Measurements from ENCODE around the gene SDC1.
"Not testable (repeated sequence)": the region's sequence is repeated elsewhere in the genome, so short reads cannot be mapped to it uniquely, and the experiment has no call there.

Gene SDC1

DNA sequence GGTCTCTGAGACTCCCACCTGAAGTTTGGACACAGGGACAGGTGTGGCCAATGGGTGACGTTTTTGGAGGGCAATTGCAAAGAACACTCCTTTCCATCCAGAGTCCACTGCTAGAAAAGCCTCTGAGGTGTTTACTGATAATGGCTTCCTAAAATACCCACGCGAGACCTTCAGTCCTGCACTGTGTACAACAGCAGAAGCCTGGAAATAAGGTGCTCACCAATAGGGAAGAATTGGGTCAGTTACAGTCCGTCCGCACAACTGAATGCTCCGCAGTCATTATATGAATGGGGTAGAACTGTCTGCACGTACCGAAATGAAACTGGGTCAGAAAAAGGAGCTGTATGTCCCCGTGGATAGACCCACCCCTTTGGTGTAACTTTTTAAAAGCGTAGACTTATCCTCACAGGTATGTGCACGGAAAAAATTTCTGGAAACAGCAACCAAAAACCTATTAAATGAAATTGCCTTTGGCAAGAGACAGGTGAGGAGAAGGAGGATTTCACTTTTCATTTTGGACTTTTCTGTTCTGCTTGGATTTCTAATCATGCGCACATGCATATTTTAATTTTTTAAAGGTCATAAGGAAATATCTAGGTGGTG is 29.4 kb downstream of the SDC1 start:
- no peak for DNase-seq

GRCh38 chr2:20195016-20195411 is 29.9 kb downstream of the SDC1 start:
- DNase-seq = not testable (repeated sequence)

DNA sequence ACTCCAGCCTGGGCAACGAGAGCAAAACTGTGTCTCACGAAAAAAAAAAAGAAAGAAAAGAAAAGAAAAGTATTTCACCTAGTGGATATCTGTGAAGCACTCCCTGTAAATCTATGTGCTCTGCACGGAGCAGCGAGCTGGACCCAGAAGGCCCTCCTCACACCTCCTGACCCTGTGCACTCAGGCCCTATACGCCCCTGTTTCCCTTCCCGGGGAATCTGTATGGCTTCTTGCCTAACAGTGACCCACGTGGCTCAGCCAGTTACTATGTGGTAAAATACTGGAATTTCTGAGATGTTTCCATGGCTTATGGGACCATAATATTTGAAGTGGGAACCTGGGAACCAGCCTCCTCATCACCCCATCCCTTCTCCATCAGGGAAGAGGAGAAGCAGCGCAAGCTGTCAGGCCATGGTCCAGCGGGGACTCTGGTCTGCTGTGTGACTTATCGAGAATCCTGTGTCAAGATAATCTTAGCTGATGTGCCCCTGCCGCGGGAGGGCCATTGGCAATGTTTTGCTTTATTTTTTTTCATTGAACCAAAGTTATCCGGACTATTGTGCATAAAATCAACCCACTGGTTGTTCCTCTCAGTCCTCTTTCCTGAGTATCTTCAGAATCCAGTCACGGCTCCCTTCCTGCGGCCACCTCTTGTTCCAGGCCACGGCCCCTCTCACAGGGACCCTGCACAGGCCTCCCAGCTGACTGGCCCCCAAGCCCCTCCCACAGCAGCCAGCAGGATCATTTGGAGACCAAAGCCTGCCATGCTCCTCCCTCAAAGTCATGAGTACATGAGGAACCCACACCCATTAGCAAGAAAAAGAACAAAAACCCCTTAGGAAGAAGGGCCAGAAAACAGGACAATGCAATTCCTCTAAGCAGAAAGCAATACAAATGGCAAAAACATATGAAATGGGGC is 30.6 kb downstream of the SDC1 start:
- DNase-seq = no peak

DNA sequence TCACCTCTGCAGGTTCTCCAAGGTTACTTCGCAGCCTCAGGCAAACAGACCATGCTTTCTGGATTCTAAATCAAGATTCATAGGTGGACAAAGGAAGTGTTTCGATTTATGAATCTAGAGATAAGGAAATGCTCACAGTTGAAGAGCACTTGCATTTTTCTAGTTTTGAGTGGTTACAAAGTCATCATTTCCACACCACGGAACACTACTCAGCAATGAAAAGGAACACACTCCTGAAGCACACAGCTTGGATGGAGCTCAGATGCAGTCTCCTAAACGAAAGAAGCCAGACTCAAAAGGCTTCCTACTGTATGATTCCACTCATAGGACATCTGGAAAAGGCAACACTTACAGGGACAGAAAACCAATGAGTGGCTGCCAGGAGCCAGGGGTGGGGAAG is 31.7 kb downstream of the SDC1 start:
- no peak for DNase-seq

- no peak for DNase-seq
These were observed 32.1 kb downstream of the SDC1 start for GRCh38 chr2:20192781-20193180.

GRCh38 chr2:20191714-20192569 is 33.0 kb downstream of the SDC1 start:
- no peak for DNase-seq

GRCh38 chr2:20190876-20191713 is 33.8 kb downstream of the SDC1 start:
- no peak for DNase-seq

- DNase-seq = no peak
These were observed 34.8 kb downstream of the SDC1 start for GRCh38 chr2:20190170-20190569.

DNA sequence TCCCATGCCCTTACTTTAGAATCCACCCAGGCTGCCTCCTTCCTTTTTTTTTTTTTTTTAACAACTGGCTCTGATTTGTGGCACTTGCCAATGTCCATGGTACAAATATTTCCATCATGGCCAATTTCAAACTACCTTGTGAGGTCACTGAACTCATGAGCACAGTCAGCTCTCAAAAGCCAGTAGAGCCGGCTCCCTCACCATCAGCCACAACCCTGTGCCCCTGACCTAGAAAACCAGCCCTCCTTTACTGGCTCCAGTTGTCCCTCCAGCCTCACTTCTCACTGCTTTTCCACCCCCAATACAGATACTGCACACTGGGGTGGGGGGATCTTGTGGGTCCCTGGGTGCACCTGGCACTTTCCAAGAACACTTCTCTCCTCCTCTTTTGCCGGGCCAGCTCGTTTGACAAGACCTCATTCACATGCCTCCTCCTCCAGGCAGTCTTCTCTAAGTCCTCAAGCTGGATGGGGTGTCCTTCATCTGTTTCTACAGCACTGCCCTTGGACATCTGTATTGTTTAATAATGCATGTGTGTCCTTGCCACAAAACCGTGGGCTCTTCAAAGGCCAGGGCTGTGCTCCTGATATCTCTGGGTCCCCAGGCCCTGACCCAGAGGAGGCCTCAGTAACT is 35.5 kb downstream of the SDC1 start:
- no peak for DNase-seq

DNA sequence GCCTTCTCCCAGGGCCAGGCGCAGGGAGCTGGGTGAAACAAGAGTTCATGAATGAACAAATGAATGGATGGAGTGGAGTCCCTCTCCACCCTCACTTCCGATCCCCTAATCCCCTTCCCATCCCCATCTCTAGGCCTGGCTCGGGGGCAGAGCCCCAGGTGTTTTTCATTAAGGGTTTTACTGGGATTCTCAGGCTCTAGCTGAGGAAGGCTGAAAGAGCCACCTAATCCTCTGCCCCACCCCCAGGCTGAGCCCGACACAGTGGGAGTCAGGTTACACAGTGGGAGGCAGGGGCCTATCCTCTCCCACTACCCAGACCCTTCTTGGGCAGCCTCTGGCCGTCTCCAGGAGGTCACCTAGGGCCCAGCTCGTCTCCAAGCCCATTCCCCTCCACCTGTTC is 36.1 kb downstream of the SDC1 start:
- DNase-seq = no peak

GRCh38 chr2:20188201-20188600 is 36.7 kb downstream of the SDC1 start:
- no peak for DNase-seq

- no peak for DNase-seq
These were observed 37.6 kb downstream of the SDC1 start for GRCh38 chr2:20187331-20187730.

DNA sequence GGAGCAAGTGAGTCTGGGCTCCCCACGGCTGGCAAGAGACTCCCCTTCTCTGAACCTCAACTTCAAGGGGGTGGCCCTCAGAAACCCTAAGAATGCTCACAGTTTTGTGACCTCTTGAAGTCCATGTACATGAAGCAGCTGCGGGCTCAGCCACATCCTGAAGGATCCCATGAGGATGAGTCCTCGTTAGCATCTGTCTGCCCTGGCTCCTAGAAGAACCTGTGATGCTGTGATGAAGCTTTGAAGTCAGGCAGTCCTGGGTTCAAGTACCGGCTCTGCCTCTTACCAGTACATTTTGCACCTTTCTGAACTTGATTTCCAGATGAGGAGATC is 38.1 kb downstream of the SDC1 start:
- no peak for DNase-seq

DNA sequence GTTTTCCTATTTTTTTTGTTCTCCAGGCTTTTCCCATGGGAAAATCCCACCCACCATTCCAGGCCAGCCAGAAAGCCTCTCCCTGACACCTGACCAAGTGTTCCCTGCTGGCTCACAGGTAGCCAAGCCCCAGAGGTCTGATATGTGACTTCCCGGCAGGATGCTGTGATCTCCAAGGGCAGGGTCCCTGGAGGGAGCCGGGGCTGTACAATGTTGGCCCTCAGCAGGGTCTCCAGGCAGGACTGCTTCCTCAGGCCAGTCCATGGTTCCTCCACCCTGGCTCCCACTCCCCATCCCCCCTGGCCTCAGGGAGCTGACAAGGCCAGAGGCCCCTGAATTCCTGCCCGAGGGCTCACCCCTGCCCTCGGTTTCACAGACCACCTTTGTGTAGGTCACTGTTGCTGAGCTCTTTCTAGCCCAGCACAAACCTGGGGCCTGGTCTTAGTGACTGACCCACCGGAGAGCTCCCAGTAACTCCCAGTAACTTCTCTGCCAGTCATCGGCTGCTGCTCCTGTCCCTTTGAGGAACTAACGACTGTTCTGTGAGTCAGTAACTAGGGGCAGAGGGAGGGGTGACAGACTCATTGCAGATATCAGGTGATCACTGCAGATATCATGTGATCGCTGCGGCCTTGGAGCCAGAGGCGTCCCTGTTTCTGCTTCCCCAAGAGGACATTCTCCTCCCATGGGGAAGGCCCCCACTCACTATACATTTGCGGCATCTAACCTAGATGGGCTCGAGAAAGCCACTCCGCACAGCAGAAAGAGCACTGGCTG is 38.7 kb downstream of the SDC1 start:
- no peak for DNase-seq

DNA sequence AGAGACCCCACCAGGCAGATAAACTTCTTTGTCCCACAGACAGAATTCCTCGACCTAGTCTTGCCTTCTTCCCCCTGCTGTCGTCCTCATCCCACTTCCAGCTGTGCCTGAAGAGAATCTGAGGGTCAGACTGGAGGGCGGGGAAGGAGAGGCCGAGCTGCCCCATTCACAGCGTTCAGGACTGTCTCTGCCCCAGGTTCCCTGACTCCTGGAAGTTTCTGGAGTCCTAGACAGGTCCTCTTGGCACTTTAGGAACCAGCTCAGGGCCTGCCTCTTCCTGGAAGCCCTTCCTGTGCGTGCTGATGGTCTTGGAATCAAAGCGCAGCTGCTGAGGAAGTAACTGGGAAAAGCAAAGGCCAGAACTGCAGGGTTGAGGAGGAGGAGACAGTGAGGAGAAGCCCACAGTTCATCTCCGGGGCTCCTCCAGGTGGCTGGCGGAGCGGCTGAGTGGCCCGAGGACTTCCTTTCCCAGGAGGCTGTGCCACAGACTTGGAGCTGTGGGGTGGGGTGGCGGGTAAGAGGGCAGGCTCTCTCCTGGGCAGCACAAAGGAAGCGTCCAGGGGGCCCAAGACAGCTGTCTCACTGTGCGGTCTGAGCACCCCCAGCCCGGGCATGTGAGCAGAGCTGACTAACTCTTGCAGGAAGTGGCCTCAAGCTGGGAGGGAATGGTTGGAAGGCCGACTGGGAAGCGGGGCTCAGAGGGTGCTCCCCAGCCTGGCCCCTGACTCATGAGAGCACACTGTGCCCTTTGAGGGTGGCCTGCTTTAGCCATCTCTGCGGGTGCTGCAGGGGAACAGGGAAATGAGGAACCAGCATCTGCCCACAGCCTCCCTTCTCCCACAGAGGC is 39.5 kb downstream of the SDC1 start:
- DNase-seq = no peak

DNA sequence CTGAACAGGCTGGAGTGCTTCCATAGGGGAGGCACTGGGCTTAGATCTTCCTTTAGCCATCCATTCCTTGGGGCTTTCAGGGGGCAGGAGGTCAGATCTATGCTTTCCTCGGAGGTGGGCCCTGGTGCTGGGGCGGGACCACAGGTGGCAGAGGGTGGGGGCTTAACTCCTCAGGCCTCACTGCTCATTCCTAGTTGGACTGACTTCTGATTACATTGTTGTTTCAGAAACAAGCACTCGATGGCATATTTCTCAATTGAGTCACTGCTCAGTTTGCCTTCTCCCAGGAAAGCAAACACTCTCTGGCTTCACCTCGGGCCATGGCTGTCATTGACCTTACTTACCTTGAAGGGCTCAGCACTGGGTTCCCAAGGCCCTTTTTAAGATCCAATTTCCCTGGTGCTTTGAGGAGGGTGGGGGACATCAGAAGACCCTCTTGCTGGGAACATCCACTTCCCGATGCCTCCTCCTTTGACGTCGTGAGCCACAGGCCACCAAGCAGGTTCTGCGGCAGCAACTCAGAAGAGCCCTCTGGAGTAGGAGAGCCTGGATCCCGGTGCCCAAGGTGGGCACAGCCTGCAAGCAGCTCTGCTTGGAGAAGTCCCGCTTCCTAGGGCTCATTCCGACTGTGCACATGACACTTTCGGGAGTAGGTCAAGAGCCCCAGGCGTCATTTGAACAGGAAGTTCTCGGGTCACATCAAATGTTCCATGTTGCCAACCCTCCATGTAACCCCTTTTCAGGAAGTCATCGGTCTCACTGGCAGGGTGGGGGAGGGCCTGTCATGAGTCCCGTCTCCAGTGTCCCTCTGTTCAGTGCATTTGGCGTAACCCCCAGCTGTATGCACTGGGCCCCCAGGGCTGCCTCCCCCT is 40.6 kb downstream of the SDC1 start:
- no peak for DNase-seq

GRCh38 chr2:20183373-20183772 is 41.6 kb downstream of the SDC1 start:
- no peak for DNase-seq

DNA sequence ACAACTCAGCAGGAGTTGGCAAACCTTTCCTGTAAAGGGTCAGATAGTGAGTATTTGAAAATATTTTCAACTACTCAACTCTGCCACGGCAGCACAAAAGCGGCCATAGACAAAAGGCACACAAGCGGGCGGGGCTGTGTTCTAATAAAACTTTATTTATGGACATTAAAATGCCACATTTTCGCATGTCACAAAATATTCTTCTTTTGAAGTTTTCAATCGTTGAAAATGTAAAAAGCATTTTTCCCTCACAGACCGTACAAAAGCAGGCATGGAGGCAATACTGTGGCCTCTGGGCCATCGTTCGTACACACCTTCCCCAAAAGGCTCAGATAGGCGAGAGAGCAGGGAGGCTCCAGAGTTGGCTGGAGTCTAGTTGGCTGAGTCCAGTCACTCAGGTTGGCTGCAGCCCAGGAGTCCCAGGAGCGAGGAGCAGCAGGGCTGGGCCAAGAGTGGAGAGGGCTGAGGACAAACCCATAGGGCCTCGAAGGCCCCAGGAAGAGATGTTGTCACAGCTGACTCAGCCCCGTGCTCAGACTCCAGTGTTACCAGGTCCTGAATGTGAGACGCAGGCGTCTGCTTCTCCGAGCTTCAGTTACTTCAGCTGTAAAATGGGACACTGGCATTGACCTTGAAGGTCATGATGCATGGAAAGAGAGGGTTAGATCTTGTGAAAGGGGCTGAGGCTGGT is 42.5 kb downstream of the SDC1 start:
- DNase-seq = no peak

DNA sequence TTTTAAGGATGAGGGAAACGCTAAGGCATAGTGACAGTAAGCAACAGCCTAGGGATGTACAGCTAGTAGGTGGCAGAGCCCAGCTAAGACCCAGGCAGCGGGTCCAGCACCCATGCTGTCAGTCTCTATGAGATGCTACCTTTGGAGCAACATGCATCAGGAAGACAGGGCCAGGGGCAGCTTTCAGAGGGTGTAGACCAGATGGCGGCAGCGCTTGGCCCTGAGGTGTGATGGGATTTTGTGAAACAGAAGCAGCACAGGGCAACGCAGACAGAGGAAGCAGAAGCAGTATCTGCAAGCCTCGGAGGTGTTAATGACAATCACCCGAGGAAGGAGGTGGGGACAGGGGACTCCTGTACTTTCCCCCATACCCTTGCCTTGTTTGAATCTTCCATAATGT is 43.2 kb downstream of the SDC1 start:
- DNase-seq = no peak
